Measurements from ENCODE around the gene PSMB11. TPM values are rescaled to one million over a fixed set of nuclear protein-coding genes. Genes with fewer than 3 reads are reported as not detected.

Gene PSMB11
- total RNA-seq, 1 donor from 2014 or later: not detected

DNA sequence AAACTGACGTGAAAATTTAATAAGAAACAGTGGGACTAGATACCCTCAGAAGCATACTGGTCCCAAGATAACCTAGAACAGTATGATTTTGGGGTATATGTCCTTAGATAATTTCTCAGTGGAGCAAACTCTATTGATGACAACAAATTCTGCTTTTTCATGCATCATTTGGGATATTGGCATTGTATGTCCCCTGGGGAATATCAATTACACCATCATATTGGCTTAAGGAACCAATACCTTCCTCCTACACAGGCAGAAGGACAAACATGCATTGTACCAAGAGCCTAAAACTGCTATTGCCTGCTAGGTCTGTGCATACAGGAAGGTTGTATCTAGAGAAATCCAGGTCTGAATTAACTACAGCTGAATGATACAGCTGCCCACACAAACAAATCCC is 32.9 kb downstream of the PSMB11 start:
- peaks cover 14% of the 10 kb centered on the region for H3K4me1 ChIP-seq
- peaks cover 8% of the 10 kb centered on the region for H3K27me3 Mint-ChIP-seq (ENCODE audit: insufficient read depth, low read depth)
- H3K27ac Mint-ChIP-seq: no peak overlapping the region
- no peak overlapping the region for H3K4me3 ChIP-seq
- H3K4me1 Mint-ChIP-seq: peaks cover 26% of the 10 kb centered on the region
- no peak overlapping the region for H3K9ac ChIP-seq
- peaks cover 71% of the 10 kb centered on the region for H3F3A ChIP-seq (ENCODE audit: low read depth)
- peaks cover 32% of the 10 kb centered on the region for H3K79me2 ChIP-seq (ENCODE audit: low read depth)
- peaks cover 22% of the 10 kb centered on the region for H3K36me3 ChIP-seq
- no peak overlapping the region for H3K4me3 Mint-ChIP-seq
- no peak for DNase-seq (ENCODE audit: low spot score)
- no peaks in the 10 kb centered on the region for H3K27me3 ChIP-seq
- H3K4me2 ChIP-seq: no peak overlapping the region
- no peak overlapping the region for H2AFZ ChIP-seq (replicated peaks)
- H3K9me3 ChIP-seq (ENCODE audit: low read depth): no peaks in the 10 kb centered on the region
- TF ChIP-seq EZH2phosphoT487 (IDR thresholded peaks at IDR 0.05) (no peak), EZH2 (IDR thresholded peaks at IDR 0.05) (no peak)
- TF ChIP-seq, protein P1, sequence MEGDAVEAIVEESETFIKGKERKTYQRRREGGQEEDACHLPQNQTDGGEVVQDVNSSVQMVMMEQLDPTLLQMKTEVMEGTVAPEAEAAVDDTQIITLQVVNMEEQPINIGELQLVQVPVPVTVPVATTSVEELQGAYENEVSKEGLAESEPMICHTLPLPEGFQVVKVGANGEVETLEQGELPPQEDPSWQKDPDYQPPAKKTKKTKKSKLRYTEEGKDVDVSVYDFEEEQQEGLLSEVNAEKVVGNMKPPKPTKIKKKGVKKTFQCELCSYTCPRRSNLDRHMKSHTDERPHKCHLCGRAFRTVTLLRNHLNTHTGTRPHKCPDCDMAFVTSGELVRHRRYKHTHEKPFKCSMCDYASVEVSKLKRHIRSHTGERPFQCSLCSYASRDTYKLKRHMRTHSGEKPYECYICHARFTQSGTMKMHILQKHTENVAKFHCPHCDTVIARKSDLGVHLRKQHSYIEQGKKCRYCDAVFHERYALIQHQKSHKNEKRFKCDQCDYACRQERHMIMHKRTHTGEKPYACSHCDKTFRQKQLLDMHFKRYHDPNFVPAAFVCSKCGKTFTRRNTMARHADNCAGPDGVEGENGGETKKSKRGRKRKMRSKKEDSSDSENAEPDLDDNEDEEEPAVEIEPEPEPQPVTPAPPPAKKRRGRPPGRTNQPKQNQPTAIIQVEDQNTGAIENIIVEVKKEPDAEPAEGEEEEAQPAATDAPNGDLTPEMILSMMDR (IDR thresholded peaks at IDR 0.05): no peak
- H3K27ac ChIP-seq: no peak overlapping the region
- peaks cover 32% of the 10 kb centered on the region for H3K36me3 Mint-ChIP-seq
- no peaks in the 10 kb centered on the region for H3K9me3 Mint-ChIP-seq
- H4K20me1 ChIP-seq (ENCODE audit: low read depth): peaks cover 23% of the 10 kb centered on the region

DNA sequence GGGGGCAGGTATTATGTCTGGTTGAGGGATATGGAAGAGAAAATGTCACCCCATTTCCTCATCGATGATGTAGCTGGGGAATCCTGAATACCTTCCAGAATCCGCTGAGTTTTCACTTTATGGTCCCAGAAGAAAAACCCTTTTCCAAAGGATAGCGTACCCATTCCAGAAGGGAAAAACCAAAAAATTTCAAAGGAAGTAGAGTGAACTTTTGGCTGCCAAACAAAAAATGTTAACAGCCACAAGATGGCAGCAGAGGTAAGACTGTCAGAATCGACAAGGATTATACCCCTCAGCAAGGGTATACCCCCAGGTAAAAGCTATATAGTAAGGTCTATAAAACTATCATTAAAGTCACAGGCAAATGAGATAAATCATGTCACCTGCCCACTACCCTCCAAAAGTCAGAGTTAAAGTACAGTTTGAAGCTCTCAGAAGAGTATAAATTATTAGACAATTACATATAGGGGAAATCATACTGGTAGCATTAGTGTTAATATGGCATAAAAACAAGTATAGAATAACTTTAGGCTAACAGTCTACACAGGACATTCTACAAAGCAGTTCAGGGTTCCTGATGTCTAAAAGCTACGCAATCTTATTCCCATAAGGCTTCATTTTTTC is 34.9 kb downstream of the PSMB11 start:
- Histone ChIP-seq H3K4me3 (no peak overlapping the region), H2AFZ (replicated peaks) (no peak overlapping the region), H3K4me2 (no peak overlapping the region), H4K20me1 (ENCODE audit: low read depth) (peaks cover 17% of the 10 kb centered on the region), H3K79me2 (ENCODE audit: low read depth) (peaks cover 17% of the 10 kb centered on the region), H3K9ac (no peak overlapping the region), H3K27ac (no peak overlapping the region), H3K27me3 (no peaks in the 10 kb centered on the region), H3K36me3 (peaks cover 36% of the 10 kb centered on the region), H3K9me3 (ENCODE audit: low read depth) (no peaks in the 10 kb centered on the region), H3F3A (ENCODE audit: low read depth) (peaks cover 68% of the 10 kb centered on the region), H3K4me1 (peaks cover 10% of the 10 kb centered on the region)
- peaks cover 37% of the 10 kb centered on the region for H3K36me3 Mint-ChIP-seq
- TF ChIP-seq EZH2phosphoT487 (IDR thresholded peaks at IDR 0.05) (no peak), EZH2 (IDR thresholded peaks at IDR 0.05) (no peak)
- TF ChIP-seq, protein P1 (IDR thresholded peaks at IDR 0.05): peak; percentile 70
- H3K4me3 Mint-ChIP-seq: no peak overlapping the region
- peaks cover 12% of the 10 kb centered on the region for H3K4me1 Mint-ChIP-seq
- DNase-seq (ENCODE audit: low spot score): peak; percentile 52
- no peak overlapping the region for H3K27ac Mint-ChIP-seq
- H3K27me3 Mint-ChIP-seq (ENCODE audit: insufficient read depth, low read depth): peaks cover 1% of the 10 kb centered on the region
- H3K9me3 Mint-ChIP-seq: no peaks in the 10 kb centered on the region

GRCh38 chr14:23077962-23078361 is 36.0 kb downstream of the PSMB11 start:
- Mint-ChIP-seq H3K4me3 (no peak overlapping the region), H3K36me3 (peaks cover 32% of the 10 kb centered on the region), H3K27me3 (ENCODE audit: insufficient read depth, low read depth) (no peaks in the 10 kb centered on the region), H3K4me1 (peaks cover 2% of the 10 kb centered on the region), H3K9me3 (no peaks in the 10 kb centered on the region), H3K27ac (no peak overlapping the region)
- H3F3A ChIP-seq (ENCODE audit: low read depth): peaks cover 57% of the 10 kb centered on the region
- H3K79me2 ChIP-seq (ENCODE audit: low read depth): peaks cover 18% of the 10 kb centered on the region
- no peaks in the 10 kb centered on the region for H3K27me3 ChIP-seq
- H4K20me1 ChIP-seq (ENCODE audit: low read depth): peaks cover 11% of the 10 kb centered on the region
- no peak overlapping the region for H3K9ac ChIP-seq
- H3K9me3 ChIP-seq (ENCODE audit: low read depth): no peaks in the 10 kb centered on the region
- no peak for TF ChIP-seq EZH2phosphoT487 (IDR thresholded peaks at IDR 0.05)
- H3K27ac ChIP-seq: no peak overlapping the region
- H3K4me2 ChIP-seq: no peak overlapping the region
- H3K4me3 ChIP-seq: no peak overlapping the region
- peaks cover 40% of the 10 kb centered on the region for H3K36me3 ChIP-seq
- H2AFZ ChIP-seq (replicated peaks): no peak overlapping the region
- DNase-seq (ENCODE audit: low spot score): no peak
- H3K4me1 ChIP-seq: no peaks in the 10 kb centered on the region

- no peaks in the 10 kb centered on the region for H3K9me3 Mint-ChIP-seq
- H3K4me3 Mint-ChIP-seq: no peak overlapping the region
- no peak for DNase-seq (ENCODE audit: low spot score)
Measured at GRCh38 chr14:23078692-23079116, 36.7 kb downstream of the PSMB11 start.

More at GRCh38 chr14:23078692-23079116, 36.7 kb downstream of the PSMB11 start:
- H3K9me3 ChIP-seq (ENCODE audit: low read depth): no peaks in the 10 kb centered on the region
- no peaks in the 10 kb centered on the region for H3K27me3 ChIP-seq
- TF ChIP-seq EZH2 (IDR thresholded peaks at IDR 0.05): no peak
- TF ChIP-seq EZH2phosphoT487 (IDR thresholded peaks at IDR 0.05): no peak
- TF ChIP-seq, protein P1 (IDR thresholded peaks at IDR 0.05): no peak
- H3K4me2 ChIP-seq: no peak overlapping the region
- H4K20me1 ChIP-seq (ENCODE audit: low read depth): peaks cover 11% of the 10 kb centered on the region
- H3K4me1 Mint-ChIP-seq: no peaks in the 10 kb centered on the region
- H3K79me2 ChIP-seq (ENCODE audit: low read depth): peaks cover 23% of the 10 kb centered on the region
- no peak overlapping the region for H3K27ac ChIP-seq
- no peak overlapping the region for H3K4me3 ChIP-seq
- H3K4me1 ChIP-seq: no peaks in the 10 kb centered on the region
- peaks cover 54% of the 10 kb centered on the region for H3F3A ChIP-seq (ENCODE audit: low read depth)
- no peak overlapping the region for H3K9ac ChIP-seq
- no peak overlapping the region for H3K27ac Mint-ChIP-seq
- H3K36me3 Mint-ChIP-seq: peaks cover 32% of the 10 kb centered on the region
- H2AFZ ChIP-seq (replicated peaks): no peak overlapping the region
- H3K36me3 ChIP-seq: peaks cover 45% of the 10 kb centered on the region
- no peaks in the 10 kb centered on the region for H3K27me3 Mint-ChIP-seq (ENCODE audit: insufficient read depth, low read depth)

All from neural progenitor cell (in vitro differentiated cells).